Vagina (tissue), 2 donors: ENCODE measurements around the gene ASTN1.

Source experiments
- CTCF ChIP-seq, 3 experiments: fragments of 450-650 bp in 2 of 3; fragments of 200-600 bp in 1 of 3; sonication (generic) in 1 of 3; IDR thresholded peaks; one replicate each; pipeline ENCODE4 v1.5.1; 2017 to 2019; ENCODE audit warnings: antibody characterized with exemption in 3 of 3, mild to moderate bottlenecking in 2 of 3, moderate library complexity in 2 of 3
- POLR2A ChIP-seq, 2 donors: fragments of 450-650 bp; IDR thresholded peaks; one replicate each; pipeline ENCODE4 v1.6.1; 2017; ENCODE audit warnings: antibody characterized with exemption in 2 of 2, mild to moderate bottlenecking in 2 of 2, moderate library complexity in 2 of 2
- POLR2AphosphoS5 ChIP-seq, 2 donors: sonication (generic); formaldehyde crosslinking; IDR thresholded peaks; one replicate each; pipeline ENCODE4 v1.9.0; 2017; ENCODE audit warnings: antibody characterized with exemption in 2 of 2, mild to moderate bottlenecking in 2 of 2, low read depth in 1 of 2; ENCODE audit not compliant: insufficient read depth in 1 of 2

GRCh38 chr1:177024623-177025022 lies 139.9 kb downstream of the ASTN1 start:
- TF ChIP-seq CTCF (IDR thresholded peaks at IDR 0.05) (no peak), POLR2AphosphoS5 (IDR thresholded peaks at IDR 0.05; ENCODE audit: insufficient read depth in 1 of 2, low read depth in 1 of 2) (no peak), POLR2A (IDR thresholded peaks at IDR 0.05) (no peak)
